Fibroblast of peridontal ligament (primary cell): ENCODE results near the gene EGFR.

Experiments
- DNase-seq: peaks from one replicate; pipeline ENCODE4 v3.0.0-alpha.2; 2010; ENCODE audit errors: extremely low read depth

EGFR gene

GRCh38 chr7:55018361-55019190 lies at the start of gene EGFR:
EGFR (plus strand) TSS chr7:55019017; CDS start chr7:55019278, 261 bp downstream.
- DNase-seq = peak; percentile 73

- DNase-seq = no peak
Measured at GRCh38 chr7:54969208-54969967, 49.4 kb upstream of the EGFR start.

GRCh38 chr7:54972733-54973294 lies 46.0 kb upstream of the EGFR start:
- no peak for DNase-seq

GRCh38 chr7:54978364-54979116 lies 40.3 kb upstream of the EGFR start:
- no peak for DNase-seq

- no peak for DNase-seq
Measured at GRCh38 chr7:54980521-54980920, 38.3 kb upstream of the EGFR start.

GRCh38 chr7:54981913-54982312 lies 36.9 kb upstream of the EGFR start:
- no peak for DNase-seq

- peak; percentile 87 for DNase-seq
Measured at GRCh38 chr7:54985426-54986330, 33.1 kb upstream of the EGFR start.

- DNase-seq = no peak
Measured at GRCh38 chr7:54986716-54987115, 32.1 kb upstream of the EGFR start.

GRCh38 chr7:54987772-54988171 lies 31.0 kb upstream of the EGFR start:
- peak; percentile 8 for DNase-seq

GRCh38 chr7:54988516-54988915 lies 30.3 kb upstream of the EGFR start:
- DNase-seq = no peak

- DNase-seq = peak; percentile 29
Measured at GRCh38 chr7:54989453-54990225, 29.2 kb upstream of the EGFR start.

- DNase-seq = no peak
Measured at GRCh38 chr7:54991341-54991740, 27.5 kb upstream of the EGFR start.

GRCh38 chr7:54992871-54993475 lies 25.8 kb upstream of the EGFR start:
- DNase-seq = peak; percentile 54

- DNase-seq = no peak
Measured at GRCh38 chr7:54995166-54995565, 23.7 kb upstream of the EGFR start.

- DNase-seq = peak; percentile 74
Measured at GRCh38 chr7:54995610-54996363, 23.0 kb upstream of the EGFR start.

- no peak for DNase-seq
Measured at GRCh38 chr7:54996391-54996790, 22.4 kb upstream of the EGFR start.

GRCh38 chr7:55004579-55004978 lies 14.2 kb upstream of the EGFR start:
- no peak for DNase-seq

- no peak for DNase-seq
Measured at GRCh38 chr7:55005241-55005851, 13.5 kb upstream of the EGFR start.
